CD4-positive, alpha-beta T cell (primary cell): ENCODE data around the gene HIVEP3. TPM values are rescaled to one million over a fixed set of nuclear protein-coding genes. Genes with fewer than 3 reads are reported as not detected.

Source experiments
- ATAC-seq: fragments of 200-7000 bp; cut with Tn5 transposase; one replicate; pipeline ENCODE4 v1.10.0; 2022; ENCODE audit warnings: mild to moderate bottlenecking; ENCODE audit not compliant: poor library complexity
- CTCF ChIA-PET: fragments of 350-600 bp; sonication (Branson Sonifier 250); formaldehyde crosslinking; loops from one replicate; lab custom pipeline; 2021; ENCODE audit warnings: antibody characterized with exemption, inconsistent platforms; lab: Charles Lee
- POLR2A ChIA-PET: fragments of 350-600 bp; sonication (Branson Sonifier 250); formaldehyde crosslinking; loops from one replicate; lab custom pipeline; 2021; ENCODE audit warnings: antibody characterized with exemption, inconsistent platforms; lab: Charles Lee
- DNase-seq, 14 experiments: peaks; one replicate each; pipeline ENCODE4 v3.0.0-alpha.2; 2013 to 2020; ENCODE audit warnings: mixed read lengths in 2 of 14
- H3K27ac ChIP-seq, 2 donors: one replicate each; pipeline versions ENCODE4 v1.5.1 to v1.7.0; 2013; ENCODE audit warnings: low read length in 2 of 2, low read depth in 1 of 2, mild to moderate bottlenecking in 1 of 2
- H3K27me3 ChIP-seq, 2 experiments: 1 replicate in 1 of 2; 2 replicates in 1 of 2; pipeline versions ENCODE4 v1.6.1 to v1.7.0; 2013; ENCODE audit warnings: low read length in 2 of 2, control low read depth in 1 of 2, mild to moderate bottlenecking in 1 of 2, moderate library complexity in 1 of 2; ENCODE audit not compliant: insufficient read depth in 2 of 2, control insufficient read depth in 1 of 2
- H3K36me3 ChIP-seq: one replicate; pipeline ENCODE4 v1.6.1; 2013; ENCODE audit warnings: low read length, control low read depth; ENCODE audit not compliant: insufficient read depth
- H3K4me1 ChIP-seq: one replicate; pipeline ENCODE4 v1.6.1; 2013; ENCODE audit warnings: low read length, control low read depth; ENCODE audit not compliant: insufficient read depth
- H3K4me3 ChIP-seq: one replicate; pipeline ENCODE4 v1.5.1; 2013; ENCODE audit warnings: mild to moderate bottlenecking, low read length, moderate library complexity
- H3K9me3 ChIP-seq, 2 experiments: 1 replicate in 1 of 2; 2 replicates in 1 of 2; pipeline versions ENCODE4 v1.6.1 to v1.7.0; 2013; ENCODE audit warnings: low read length in 2 of 2, mild to moderate bottlenecking in 2 of 2, control low read depth in 1 of 2, moderate library complexity in 1 of 2; ENCODE audit not compliant: control insufficient read depth in 1 of 2, insufficient read depth in 1 of 2
- H3K27ac Mint-ChIP-seq: one replicate; pipeline ENCODE4 v1.8.0; 2020; ENCODE audit warnings: mixed read lengths
- H3K27me3 Mint-ChIP-seq: one replicate; pipeline ENCODE4 v1.8.0; 2021; ENCODE audit warnings: mixed read lengths
- H3K36me3 Mint-ChIP-seq: one replicate; pipeline ENCODE4 v1.8.0; 2021; ENCODE audit warnings: low read depth, mixed read lengths
- H3K4me1 Mint-ChIP-seq: one replicate; pipeline ENCODE4 v1.8.0; 2021; ENCODE audit warnings: low read depth, mixed read lengths
- H3K4me3 Mint-ChIP-seq: one replicate; pipeline ENCODE4 v1.8.0; 2020; ENCODE audit warnings: mild to moderate bottlenecking, mixed read lengths
- H3K9me3 Mint-ChIP-seq: one replicate; pipeline ENCODE4 v1.8.0; 2020; ENCODE audit warnings: mixed read lengths
- CTCF ChIP-seq: fragments of 200-600 bp; IDR thresholded peaks from one replicate; pipeline ENCODE4 v1.8.0; 2022; ENCODE audit warnings: antibody characterized with exemption, mild to moderate bottlenecking
- intact Hi-C, 2 experiments: fragments of 100-400 bp; cut with DNase I in 1 of 2; cut with micrococcal nuclease in 1 of 2; formaldehyde crosslinking; loops; one replicate each; pipeline versions ENCODE4 v1.15.1 to v1.9.0; 2023 to 2025; cut with DNase I, micrococcal nuclease
- total RNA-seq, 174 experiments: library from RNA in 2 of 174; stranded (reverse) in 2 of 174; gene quantifications; one replicate each; pipeline ENCODE4 v1.2.3 and lab custom pipeline; 2021 to 2026

Gene HIVEP3
- total RNA-seq, 2 experiments from 2014 or later = 5.1 to 5.4 TPM

GRCh38 chr1:41626616-41627375 is 291.9 kb downstream of the HIVEP3 start:
- peaks cover 16% of the 10 kb centered on the region for H3K4me1 ChIP-seq
- intact Hi-C loops = no loop called here
- no peaks in the 10 kb centered on the region for H3K9me3 ChIP-seq
- no peak for TF ChIP-seq CTCF
- Mint-ChIP-seq H3K27ac (no peak overlapping the region), H3K27me3 (no peaks in the 10 kb centered on the region), H3K4me3 (no peak overlapping the region), H3K36me3 (no peaks in the 10 kb centered on the region), H3K4me1 (peaks cover 31% of the 10 kb centered on the region), H3K9me3 (no peaks in the 10 kb centered on the region)
- no peak overlapping the region for H3K27ac ChIP-seq
- H3K4me3 ChIP-seq = no peak overlapping the region
- H3K27me3 ChIP-seq = no peaks in the 10 kb centered on the region
- ATAC-seq (no peak), DNase-seq (no peak)
- peaks cover 10% of the 10 kb centered on the region for H3K36me3 ChIP-seq
- ChIA-PET CTCF (no interaction called here), POLR2A (no interaction called here)

GRCh38 chr1:41626146-41626545 is 292.6 kb downstream of the HIVEP3 start:
- Histone ChIP-seq H3K4me3 (no peak overlapping the region), H3K4me1 (peaks cover 16% of the 10 kb centered on the region), H3K9me3 (no peaks in the 10 kb centered on the region), H3K36me3 (peaks cover 10% of the 10 kb centered on the region), H3K27me3 (no peaks in the 10 kb centered on the region), H3K27ac (no peak overlapping the region)
- Mint-ChIP-seq H3K9me3 (no peaks in the 10 kb centered on the region), H3K4me1 (peaks cover 34% of the 10 kb centered on the region), H3K27ac (no peak overlapping the region), H3K4me3 (no peak overlapping the region), H3K27me3 (no peaks in the 10 kb centered on the region), H3K36me3 (no peaks in the 10 kb centered on the region)
- no peak for ATAC-seq
- ChIA-PET POLR2A (no interaction called here), CTCF (no interaction called here)
- no peak for DNase-seq
- TF ChIP-seq CTCF = no peak
- intact Hi-C loops = no loop called here

DNA sequence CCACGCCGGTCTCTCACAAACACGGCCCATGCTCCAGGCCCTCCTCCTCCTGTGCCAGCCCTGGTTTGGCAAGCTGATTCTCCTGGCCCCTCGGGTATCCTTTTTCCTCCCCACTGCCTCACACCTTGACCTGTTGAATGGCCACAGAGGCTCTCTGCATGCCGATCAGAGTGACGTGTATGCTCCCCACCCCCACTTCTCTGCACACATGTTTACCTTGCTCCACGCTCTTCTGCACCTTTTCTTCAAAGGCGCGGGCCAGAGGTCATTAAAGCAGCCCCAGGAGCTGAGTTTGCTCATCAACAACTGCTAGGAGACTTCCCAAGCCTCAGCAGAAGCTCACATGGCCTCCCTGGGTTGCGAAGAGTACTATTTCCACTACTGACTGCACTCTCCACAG is 295.0 kb downstream of the HIVEP3 start:
- no peaks in the 10 kb centered on the region for H3K9me3 Mint-ChIP-seq
- no peak overlapping the region for H3K27ac Mint-ChIP-seq
- peaks cover 30% of the 10 kb centered on the region for H3K4me1 Mint-ChIP-seq
- intact Hi-C loops = no loop called here
- H3K4me1 ChIP-seq = peaks cover 16% of the 10 kb centered on the region
- peaks cover 15% of the 10 kb centered on the region for H3K36me3 ChIP-seq
- H3K27me3 Mint-ChIP-seq = no peaks in the 10 kb centered on the region
- POLR2A ChIA-PET = no interaction called here
- H3K9me3 ChIP-seq = no peaks in the 10 kb centered on the region
- H3K36me3 Mint-ChIP-seq = no peaks in the 10 kb centered on the region
- no peak for DNase-seq
- no peak overlapping the region for H3K4me3 ChIP-seq
- H3K27me3 ChIP-seq = no peaks in the 10 kb centered on the region
- no peak for ATAC-seq
- H3K4me3 Mint-ChIP-seq = no peak overlapping the region
- TF ChIP-seq CTCF = no peak
- no peak overlapping the region for H3K27ac ChIP-seq
- CTCF ChIA-PET = no interaction called here
